Measurements from ENCODE around the gene SLC44A1.

- TF ChIP-seq POLR2A (IDR thresholded peaks at IDR 0.05) (no peak), CTCF (IDR thresholded peaks at IDR 0.05) (no peak), POLR2AphosphoS5 (IDR thresholded peaks at IDR 0.05) (no peak)
Measured at GRCh38 chr9:105418588-105419500, 174.4 kb downstream of the SLC44A1 start.

Data from upper lobe of left lung (tissue), 4 donors.